ENCODE results near the gene ARHGAP10.

ARHGAP10 gene

DNA sequence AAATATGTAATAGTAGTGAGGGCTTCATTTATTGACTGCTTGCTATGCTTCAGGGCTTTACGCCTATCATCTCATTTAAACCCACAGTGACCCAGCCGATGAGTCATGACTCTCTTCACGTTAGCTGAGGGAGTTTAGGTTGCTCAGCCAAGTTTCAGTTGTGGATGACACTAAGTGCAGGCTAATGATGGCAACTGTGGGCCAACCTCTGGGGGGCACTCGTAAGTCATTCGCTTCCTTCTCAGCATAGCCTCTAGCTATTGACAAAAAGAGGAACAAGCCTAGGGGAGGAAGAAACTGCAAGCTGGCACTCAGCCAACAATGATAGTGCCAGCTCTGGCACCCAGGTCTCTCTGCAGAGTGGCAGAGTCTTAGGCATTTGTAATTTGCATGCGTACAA is 325.0 kb downstream of the ARHGAP10 start:
- peak in 1 of 2 experiments; percentile 15 for DNase-seq (ENCODE audit: low read depth in 1 of 2, low spot score in 1 of 2)
- in situ Hi-C loops (cut with HindIII; ENCODE audit: low pct_unique_long_range_greater_than_20kb, low sequenced_read_pairs), result no loop called here
- TF ChIP-seq JUND (IDR thresholded peaks at IDR 0.05; ENCODE audit: low read depth), result no peak

DNA sequence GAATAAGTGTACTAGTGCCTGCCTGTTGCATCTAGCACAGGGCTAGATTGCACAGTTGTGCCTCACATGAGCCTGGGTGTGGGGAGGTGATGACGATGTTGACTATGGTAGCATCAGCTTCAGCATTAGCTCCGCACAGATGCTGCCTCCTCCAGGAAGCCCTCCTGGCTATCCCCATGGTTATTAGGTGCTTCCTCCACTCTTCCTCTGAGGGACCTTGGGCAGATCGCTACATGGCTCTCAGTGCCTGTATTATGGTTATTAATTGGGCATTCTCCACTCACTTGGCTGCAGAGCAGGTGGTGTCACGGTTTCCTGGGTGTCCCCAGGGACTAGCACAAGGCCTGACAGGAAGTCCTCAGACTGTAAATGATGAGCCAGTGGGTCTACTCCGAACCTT is 325.6 kb downstream of the ARHGAP10 start:
- in situ Hi-C loops (cut with HindIII; ENCODE audit: low pct_unique_long_range_greater_than_20kb, low sequenced_read_pairs), result no loop called here
- no peak for TF ChIP-seq JUND (IDR thresholded peaks at IDR 0.05; ENCODE audit: low read depth)
- no peak for DNase-seq (ENCODE audit: low read depth in 1 of 2, low spot score in 1 of 2)

DNA sequence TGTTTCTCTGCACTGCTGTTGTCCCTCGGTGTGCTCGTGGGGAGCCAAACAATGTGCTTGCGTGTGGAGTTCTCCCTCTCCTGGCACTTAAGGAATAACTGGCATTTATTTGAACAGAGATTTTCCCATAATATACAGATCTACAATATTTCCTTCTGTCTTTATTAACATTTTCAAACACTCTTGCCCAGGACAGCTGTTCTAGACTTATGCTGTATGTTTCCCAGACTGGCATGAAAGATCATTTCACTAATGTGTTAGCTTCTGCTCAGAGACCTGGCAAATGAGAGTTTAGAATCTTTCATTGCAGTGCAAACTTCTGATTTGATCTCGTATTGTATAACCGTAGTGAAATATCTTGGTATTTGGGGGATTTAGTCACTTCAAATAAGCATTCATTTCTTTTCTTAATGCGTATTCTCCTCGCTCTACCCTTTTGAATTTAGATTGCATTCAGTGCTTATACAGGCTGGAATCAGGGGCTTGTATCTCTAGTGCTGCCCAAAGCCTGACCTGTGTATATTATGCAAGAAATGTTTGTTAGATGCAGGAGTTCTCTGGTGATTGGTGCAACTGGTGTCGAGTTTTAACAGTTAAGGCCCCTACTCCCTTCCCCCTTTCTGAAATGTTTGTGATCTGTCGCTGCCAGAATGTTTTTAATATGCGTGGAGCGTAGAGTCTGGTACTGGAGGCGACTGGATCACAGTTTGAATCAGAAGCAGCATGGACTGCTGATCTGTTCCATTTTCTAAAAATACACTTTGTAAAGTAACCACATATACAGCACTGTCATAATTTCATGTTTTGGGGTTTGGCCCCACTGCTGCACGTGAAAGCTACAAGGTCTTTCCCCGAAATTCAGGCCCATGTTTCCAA is 326.3 kb downstream of the ARHGAP10 start:
- in situ Hi-C loops (cut with HindIII; ENCODE audit: low pct_unique_long_range_greater_than_20kb, low sequenced_read_pairs), result no loop called here
- no peak for TF ChIP-seq JUND (IDR thresholded peaks at IDR 0.05; ENCODE audit: low read depth)
- no peak for DNase-seq (ENCODE audit: low read depth in 1 of 2, low spot score in 1 of 2)

DNA sequence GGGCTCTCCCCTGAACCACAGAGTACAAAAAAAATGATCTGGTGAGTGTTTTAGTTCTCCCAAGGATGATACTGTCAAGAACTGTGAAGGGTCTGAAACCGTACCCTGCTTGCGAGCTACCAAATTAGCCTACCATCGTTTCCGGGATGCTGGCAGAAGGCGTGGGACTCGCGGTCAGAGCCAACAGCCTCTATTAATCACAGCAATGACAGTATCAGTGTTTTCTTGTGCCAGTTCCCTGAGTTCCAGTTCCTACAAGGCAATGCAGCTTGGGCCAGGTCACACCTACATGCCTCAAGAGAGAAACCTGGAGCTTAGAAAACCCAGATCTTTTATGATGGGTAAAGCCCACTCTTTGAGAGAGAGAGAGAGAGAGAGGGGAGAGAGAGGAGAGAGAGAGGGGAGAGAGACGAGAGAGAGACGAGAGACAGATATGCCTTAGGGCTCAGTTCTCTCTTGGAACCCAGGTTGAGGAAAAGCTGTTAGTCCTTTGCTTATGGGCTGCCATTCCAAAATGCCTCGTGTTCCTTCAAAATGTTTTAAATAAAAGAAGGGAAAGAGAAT is 327.8 kb downstream of the ARHGAP10 start:
- no peak for TF ChIP-seq JUND (IDR thresholded peaks at IDR 0.05; ENCODE audit: low read depth)

DNA sequence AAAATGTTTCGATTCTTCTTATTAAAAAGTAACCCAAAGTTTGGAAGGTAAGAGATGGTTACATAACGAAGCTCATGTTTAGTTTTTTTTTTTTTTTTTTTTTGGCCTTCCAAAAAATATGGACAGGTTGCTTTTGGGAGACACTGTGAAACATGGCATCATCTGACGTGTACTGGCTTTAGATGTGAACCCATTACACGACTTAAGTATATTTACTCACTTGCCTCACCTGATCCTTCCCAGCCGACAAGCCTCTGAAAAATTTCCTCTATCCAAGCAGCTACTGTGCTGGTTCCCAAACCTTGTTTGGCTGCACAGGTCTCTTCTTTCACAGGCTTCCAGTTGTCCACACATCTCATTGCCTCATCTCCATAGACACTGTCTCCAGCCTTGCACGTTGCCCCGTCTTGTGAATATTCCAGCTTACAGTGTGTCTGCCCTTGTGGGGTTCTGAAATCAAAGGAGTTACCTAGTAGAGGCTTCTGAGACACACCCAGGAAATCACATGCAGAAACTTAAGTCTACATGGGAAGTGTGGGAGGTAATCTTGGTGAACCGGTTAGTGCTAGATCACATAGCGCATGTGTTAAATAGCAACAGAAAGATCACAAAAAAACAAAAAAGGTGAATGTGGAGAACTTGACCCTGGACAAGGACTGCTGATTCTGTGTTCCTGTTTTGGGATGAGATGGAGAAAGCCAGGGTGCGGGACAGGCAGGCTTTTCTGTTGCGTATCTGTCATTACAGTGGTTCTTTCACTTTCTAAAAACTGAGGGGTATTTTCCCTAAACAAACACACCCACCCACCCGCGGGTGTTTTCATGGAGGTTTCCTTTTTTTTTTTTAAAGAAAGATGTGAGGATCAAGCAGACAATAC is 328.6 kb downstream of the ARHGAP10 start:
- TF ChIP-seq JUND (IDR thresholded peaks at IDR 0.05; ENCODE audit: low read depth), result no peak
- in situ Hi-C loops (cut with HindIII; ENCODE audit: low pct_unique_long_range_greater_than_20kb, low sequenced_read_pairs), result no loop called here
- DNase-seq (ENCODE audit: low read depth in 1 of 2, low spot score in 1 of 2), result peak in 1 of 2 experiments; percentile 5

More for the DNA sequence above, 327.8 kb downstream of the ARHGAP10 start:
- in situ Hi-C loops (cut with HindIII; ENCODE audit: low pct_unique_long_range_greater_than_20kb, low sequenced_read_pairs), result no loop called here
- no peak for DNase-seq (ENCODE audit: low read depth in 1 of 2, low spot score in 1 of 2)

DNA sequence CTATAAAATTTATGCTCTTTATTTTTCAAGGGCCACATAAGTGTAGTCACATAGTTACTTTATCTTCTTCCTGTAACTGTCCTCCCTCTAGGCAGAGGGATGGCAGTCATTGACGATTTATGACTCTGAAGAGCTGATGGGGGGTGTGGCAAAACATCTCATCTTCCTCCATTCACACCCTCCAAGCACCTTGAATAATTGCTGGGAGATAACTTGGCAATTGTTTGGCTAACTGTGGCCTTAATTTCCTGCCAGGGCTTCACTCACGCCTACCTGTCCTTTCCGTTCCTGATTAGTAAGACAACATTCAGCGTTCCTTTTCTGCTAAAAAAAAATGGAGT is 329.2 kb downstream of the ARHGAP10 start:
- no peak for TF ChIP-seq JUND (IDR thresholded peaks at IDR 0.05; ENCODE audit: low read depth)
- in situ Hi-C loops (cut with HindIII; ENCODE audit: low pct_unique_long_range_greater_than_20kb, low sequenced_read_pairs), result no loop called here
- DNase-seq (ENCODE audit: low read depth in 1 of 2, low spot score in 1 of 2), result no peak

DNA sequence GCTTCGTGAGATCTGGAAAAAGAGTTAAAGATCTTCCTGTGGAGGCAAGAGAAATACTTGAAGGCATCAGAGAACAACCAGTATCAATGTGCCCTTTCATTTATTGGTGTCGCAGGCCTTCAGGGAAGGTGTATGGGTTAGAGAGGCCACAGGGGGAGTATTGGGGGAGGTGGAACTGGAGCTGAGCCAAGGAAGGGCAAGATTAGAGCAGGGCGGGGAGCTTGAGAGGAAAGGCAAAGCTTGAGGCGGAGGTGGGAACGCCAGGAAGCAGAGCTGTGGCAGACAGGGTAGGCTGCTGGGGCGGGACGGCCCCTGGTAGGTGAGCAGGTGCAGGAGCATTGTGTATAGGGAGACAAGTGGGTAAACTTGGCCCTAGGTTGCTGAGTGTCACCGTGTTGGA is 329.9 kb downstream of the ARHGAP10 start:
- DNase-seq (ENCODE audit: low read depth in 1 of 2, low spot score in 1 of 2), result no peak
- in situ Hi-C loops (cut with HindIII; ENCODE audit: low pct_unique_long_range_greater_than_20kb, low sequenced_read_pairs), result no loop called here
- no peak for TF ChIP-seq JUND (IDR thresholded peaks at IDR 0.05; ENCODE audit: low read depth)

DNA sequence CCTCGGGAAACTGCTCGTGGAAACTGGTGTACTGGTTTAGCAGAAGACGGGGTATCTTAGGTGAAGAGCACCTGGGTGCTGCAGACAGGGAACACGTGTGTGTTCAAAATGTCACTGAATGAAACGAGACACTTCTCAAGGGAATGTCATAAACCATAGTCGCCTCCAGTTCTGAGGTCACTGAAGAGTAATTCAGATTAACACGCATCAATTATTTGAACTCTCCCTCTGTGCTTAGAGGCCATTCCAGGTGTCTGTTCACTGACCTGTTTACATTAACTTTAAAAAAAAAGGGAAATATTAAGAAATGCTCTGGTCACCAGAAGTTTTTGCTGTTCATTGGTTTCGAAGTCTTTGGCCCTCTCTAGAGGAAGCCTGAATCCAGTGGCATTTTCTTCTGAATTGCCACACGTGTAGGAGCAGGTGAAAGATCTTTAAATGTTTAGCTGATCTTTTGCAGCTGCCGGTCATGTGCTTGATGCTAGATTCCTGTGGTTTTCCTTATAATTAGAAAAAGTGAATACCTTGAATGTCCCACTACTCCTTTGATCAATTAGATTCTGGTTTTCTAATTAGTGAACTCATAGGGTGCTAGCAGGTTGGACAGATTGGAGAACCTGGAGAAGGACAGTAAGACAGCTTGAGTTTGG is 330.5 kb downstream of the ARHGAP10 start:
- DNase-seq (ENCODE audit: low read depth in 1 of 2, low spot score in 1 of 2), result no peak

DNA sequence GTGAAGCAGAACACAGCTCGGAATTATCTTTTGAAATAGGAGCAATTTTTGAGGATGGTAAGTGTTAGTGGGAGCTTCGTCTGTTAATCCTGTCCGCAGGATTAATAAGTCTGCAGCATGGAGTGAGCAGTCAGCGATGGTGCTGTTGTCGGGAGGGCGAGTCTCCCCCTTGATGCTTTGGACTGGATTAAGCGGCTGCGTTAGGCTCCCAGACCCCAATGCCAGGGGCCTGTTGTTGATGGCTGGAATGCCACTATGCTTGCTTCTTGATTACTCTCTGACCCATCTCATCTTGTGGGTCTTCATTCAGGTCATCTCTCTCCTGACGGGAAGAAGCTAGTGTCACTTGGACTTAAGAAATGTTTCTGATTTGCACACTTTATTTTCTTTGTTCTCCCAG is 332.6 kb downstream of the ARHGAP10 start:
- no peak for TF ChIP-seq JUND (IDR thresholded peaks at IDR 0.05; ENCODE audit: low read depth)
- DNase-seq (ENCODE audit: low read depth in 1 of 2, low spot score in 1 of 2), result no peak
- in situ Hi-C loops (cut with HindIII; ENCODE audit: low pct_unique_long_range_greater_than_20kb, low sequenced_read_pairs), result no loop called here

More for the DNA sequence above, 330.5 kb downstream of the ARHGAP10 start:
- no peak for TF ChIP-seq JUND (IDR thresholded peaks at IDR 0.05; ENCODE audit: low read depth)
- in situ Hi-C loops (cut with HindIII; ENCODE audit: low pct_unique_long_range_greater_than_20kb, low sequenced_read_pairs), result no loop called here

DNA sequence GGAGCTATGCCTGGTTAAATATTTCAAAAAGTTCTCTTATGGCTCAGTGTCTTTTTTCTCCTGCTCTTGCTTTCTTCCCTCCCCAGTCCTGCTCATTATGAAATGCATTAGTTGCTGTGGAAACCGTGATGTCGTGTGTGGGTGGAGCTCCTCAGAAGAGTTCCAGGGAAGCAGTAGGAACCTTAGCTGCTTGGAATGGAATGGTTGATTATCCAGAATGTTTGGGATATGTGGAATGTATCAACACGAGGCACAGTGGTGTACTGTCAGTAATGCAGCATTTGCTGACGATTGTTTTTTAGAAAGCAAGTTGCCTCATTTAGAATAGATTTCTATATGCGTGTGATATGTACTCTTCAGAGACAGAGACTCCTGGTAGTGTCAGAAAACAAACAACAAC is 333.2 kb downstream of the ARHGAP10 start:
- no peak for DNase-seq (ENCODE audit: low read depth in 1 of 2, low spot score in 1 of 2)
- TF ChIP-seq JUND (IDR thresholded peaks at IDR 0.05; ENCODE audit: low read depth), result no peak
- in situ Hi-C loops (cut with HindIII; ENCODE audit: low pct_unique_long_range_greater_than_20kb, low sequenced_read_pairs), result no loop called here

DNA sequence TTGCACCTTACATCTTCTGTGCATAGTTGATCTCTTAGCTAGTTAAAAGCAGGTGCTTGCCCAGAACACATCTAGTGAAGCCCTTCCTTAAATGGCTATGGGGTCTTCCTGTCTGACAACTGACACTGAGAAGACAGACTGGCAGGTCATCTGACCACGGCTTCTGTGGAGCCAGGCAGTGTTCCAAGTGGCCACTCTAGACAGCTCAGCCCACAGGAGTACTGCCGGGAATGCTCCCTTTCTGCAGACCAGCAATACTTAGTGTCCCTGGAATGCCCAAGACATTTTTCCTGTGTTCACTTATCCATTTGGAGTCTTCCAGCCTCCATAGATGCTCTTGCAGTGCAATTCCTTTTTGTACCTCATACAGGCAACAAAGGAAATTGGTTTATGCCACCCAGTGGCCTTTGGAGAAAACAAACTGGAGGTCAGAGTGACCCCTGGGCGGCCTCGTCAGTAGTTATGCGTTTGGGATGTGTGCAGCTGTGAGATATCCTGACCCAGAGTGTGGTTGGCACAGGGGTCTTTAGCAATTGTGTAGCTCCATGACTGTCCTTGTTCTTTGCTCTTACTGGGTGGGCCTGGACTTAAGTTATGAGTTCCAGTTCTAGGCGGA is 335.5 kb downstream of the ARHGAP10 start:
- no peak for TF ChIP-seq JUND (IDR thresholded peaks at IDR 0.05; ENCODE audit: low read depth)
- in situ Hi-C loops (cut with HindIII; ENCODE audit: low pct_unique_long_range_greater_than_20kb, low sequenced_read_pairs), result no loop called here
- peak in 1 of 2 experiments; percentile 46 for DNase-seq (ENCODE audit: low read depth in 1 of 2, low spot score in 1 of 2)

Measured in T47D (cell line).